GM12873 (cell line): ENCODE measurements around the gene MAN1A1.

Experiments
- TF ChIP-seq, protein P1 (sequence below): IDR thresholded peaks from 2 replicates; pipeline ENCODE4 v1.5.1; 2012; ENCODE audit warnings: low read depth, mild to moderate bottlenecking, moderate library complexity, low read length, control low read depth; ENCODE audit not compliant: insufficient read depth; ENCODE audit errors: missing control alignments

The MAN1A1 gene

DNA sequence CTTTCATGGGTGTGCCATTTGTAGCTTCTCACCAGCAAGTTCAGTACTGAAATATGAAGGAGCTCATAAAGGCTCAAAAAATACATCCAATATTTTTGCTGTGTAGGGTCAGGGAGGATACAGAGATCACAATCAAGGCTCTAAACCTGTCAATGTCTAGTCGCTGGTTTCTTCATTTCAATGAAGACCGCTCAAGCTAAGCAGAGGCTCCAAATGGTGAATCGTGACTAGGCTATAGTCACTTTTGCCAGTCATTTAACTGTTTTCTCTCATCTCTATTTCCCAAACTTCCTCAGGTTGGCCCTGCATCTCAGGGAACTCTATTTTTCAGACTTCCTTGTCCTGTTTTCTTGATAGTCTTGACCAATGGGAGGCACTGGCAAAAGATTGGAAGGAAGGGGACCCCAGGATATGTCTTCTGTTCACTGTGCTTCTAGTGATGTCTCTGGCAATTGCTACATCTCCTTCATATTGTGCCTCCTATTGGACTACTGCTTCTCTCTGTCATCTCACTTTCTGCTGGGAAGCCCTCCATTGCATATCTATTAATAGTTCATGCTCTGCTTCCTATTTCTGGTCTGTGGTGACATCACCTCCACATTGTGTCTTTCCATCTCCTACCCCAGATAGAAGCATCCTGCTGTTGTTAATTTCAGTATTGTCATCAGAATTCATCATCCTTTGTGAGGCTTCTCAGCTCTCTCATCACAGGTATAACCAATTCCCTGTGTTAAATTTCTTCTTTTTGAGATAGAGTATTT lies 183.4 kb downstream of the MAN1A1 start:
- TF ChIP-seq, protein P1, sequence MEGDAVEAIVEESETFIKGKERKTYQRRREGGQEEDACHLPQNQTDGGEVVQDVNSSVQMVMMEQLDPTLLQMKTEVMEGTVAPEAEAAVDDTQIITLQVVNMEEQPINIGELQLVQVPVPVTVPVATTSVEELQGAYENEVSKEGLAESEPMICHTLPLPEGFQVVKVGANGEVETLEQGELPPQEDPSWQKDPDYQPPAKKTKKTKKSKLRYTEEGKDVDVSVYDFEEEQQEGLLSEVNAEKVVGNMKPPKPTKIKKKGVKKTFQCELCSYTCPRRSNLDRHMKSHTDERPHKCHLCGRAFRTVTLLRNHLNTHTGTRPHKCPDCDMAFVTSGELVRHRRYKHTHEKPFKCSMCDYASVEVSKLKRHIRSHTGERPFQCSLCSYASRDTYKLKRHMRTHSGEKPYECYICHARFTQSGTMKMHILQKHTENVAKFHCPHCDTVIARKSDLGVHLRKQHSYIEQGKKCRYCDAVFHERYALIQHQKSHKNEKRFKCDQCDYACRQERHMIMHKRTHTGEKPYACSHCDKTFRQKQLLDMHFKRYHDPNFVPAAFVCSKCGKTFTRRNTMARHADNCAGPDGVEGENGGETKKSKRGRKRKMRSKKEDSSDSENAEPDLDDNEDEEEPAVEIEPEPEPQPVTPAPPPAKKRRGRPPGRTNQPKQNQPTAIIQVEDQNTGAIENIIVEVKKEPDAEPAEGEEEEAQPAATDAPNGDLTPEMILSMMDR: no peak

DNA sequence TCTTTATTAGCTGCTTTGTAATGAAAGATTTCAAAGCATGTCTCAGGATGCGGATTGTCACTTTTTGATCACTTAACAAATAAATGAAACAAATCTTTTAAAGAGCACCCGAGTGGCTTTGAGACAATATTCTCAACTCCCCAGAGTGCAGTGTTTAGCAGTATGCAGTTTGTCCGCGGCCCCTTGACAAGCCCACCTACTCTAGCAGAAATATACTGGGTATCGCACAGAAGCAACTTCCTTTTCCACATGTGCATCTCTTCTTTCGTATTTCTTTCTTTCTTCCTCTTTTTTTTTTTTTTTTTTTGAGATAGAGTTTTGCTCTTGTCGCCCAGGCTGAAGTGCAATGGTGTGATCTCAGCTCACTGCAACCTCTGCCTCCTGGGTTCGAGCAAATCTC lies 186.6 kb downstream of the MAN1A1 start:
- TF ChIP-seq, protein P1: no peak

DNA sequence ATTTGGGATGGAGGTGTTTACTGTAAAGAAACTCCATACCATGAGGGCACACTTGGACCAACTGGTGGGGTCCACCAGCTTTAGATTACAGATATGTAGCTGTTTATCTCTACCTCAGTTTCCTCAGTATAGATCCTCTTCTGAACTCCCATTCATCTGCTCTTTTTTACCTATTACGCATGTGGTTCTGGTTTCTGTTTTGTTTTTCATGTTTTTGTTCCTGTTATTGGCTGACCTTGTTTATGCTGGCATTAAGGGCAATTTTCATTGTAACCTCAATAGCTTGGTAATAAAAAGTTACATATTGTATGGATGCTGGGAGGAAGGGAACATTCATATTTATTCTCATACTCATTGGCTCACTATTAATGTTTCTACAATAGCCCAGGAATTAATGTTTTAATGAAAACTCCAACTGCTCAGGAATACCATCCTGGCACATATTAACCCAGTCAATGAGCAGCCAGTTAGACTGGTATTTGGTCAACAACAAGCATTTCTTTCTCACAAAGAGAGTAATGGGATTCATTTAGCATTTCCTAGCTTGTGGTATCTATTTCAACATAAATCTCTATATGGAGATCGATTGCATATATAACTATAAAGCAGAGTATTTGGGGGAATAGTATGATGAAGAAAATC lies 187.3 kb downstream of the MAN1A1 start:
- TF ChIP-seq, protein P1: no peak

GRCh38 chr6:119161438-119161837 lies 188.1 kb downstream of the MAN1A1 start:
- TF ChIP-seq, protein P1: no peak

DNA sequence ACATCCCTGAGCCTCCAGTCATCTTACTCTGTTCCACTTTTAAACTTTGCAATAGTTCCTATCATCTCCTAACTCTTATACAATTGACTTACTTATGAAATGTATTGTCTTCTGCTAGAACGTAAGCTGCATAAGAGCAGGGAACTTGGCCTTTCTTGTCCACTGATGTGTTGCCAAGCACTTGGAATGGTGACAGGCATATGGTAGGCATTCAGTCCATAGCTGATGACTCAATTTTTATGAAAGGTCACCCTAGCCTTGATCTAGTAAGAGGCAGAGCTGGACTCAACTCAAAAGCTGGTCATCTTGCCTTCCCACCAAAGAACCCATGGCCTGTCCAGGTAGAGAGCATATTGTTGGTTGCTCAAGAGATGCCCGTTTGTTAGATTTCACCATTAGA lies 188.7 kb downstream of the MAN1A1 start:
- TF ChIP-seq, protein P1: no peak

DNA sequence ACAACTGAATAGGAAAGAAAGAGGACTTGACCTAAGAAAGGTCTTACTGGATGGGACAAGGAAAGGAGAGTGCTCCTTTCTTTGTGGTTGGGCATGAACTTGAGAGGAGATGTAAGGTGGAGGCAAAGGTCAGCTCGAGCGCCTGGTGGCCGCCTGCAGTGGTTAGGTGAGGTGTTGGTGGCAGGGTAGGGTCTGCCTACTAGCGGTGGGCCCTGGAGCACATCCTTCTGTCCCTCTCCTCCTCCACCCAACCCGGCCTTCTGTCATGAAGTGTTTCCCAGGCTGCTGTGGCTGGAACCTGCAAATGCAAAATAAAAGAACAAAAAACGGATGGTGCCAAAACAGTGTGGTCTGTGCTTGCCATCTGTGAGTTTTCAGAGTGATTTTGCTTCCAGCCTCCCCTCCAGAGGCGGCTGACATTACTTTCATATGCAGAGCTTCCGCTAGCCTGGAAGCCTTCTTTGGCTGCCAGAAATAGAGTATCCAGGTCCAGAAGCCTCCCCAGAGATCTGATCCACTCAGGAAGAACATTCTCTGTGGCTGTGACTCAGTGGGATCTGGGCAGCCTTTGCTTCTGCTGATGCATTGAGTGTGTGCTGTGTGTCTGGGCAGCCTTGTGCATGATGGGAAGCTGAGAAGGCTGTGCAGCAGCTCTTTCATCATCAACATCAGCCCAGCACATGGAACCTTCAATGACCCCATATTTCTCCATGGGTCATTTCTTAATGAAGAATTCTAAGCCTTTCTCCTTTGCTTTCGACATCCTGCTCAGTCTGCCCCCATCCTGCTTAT lies 191.3 kb downstream of the MAN1A1 start:
- TF ChIP-seq, protein P1: no peak

DNA sequence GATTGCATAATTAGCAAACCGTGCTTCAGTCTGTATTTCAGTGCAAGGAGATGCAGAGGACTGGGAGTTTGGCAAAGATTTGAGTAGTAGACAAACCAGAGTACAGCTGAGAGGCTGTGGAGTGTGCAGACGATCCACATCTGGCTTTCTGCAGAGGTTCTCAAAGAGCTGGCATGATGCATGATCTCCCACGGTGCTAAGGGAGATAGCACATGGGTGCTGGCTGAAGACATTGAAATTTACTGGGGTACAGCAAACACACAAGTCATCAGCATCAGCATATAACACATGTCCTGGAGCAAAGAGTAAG lies 192.1 kb downstream of the MAN1A1 start:
- TF ChIP-seq, protein P1: no peak
